ENCODE measurements around the gene ZNF664.
A peak's percentile ranks its signal among the peaks of the same experiment; 100 is the strongest.

ZNF664 gene

GRCh38 chr12:124010687-124011086 lies 37.7 kb downstream of the ZNF664 start:
- DNase-seq (ENCODE audit: low read depth): no peak

DNA sequence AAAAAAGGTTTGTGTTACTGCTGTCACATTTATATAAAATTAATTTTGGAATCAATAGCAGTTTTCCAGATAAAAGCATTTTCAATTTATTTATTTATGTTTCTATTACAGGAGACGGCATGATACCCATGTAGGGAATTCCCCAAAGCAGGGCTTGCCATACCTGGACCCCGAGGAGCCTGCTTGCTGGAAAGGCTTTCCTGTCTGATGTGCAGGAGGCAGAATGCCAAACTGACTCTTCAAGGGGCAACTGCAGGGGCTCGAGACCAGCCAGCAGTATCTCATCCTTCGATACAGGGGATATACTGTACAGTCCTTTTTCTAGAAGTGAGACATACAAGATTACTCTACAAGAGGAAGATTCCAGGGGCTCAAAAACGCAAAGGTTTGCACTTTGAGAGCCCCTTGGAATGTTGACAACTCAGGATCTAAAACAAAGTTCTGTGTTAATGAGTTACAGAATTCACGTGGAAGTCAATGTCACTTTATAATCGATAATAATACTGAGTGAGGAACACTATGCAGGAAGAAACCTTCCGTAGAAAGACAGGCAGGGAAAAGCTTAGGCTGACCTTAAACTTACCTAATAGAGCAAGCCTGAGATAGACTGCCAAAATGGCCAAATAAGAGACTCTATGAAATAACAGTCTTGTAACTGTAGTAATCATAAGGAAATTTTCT lies 38.6 kb downstream of the ZNF664 start:
- DNase-seq (ENCODE audit: low read depth): no peak

DNA sequence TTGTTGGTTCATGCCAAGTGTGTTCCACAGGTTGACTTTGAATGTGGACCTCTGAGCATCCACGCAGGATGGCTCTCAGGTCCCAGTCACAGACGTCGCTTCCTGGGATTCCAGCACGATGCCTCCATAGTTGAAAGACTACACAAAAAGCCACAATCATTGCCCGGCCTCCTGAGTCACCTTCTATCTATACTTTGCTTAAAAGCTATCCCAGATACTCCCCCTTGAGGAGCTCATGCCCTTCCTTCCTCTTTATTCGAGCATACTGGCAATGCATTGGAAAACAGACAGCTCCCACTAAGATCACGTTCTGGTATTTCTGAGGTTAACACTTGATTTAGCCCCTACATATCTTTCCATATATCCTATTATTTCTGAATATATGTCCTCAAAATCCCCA lies 40.1 kb downstream of the ZNF664 start:
- DNase-seq (ENCODE audit: low read depth): no peak

- DNase-seq (ENCODE audit: low read depth): no peak
Observed at GRCh38 chr12:124015494-124016461, 42.8 kb downstream of the ZNF664 start.

GRCh38 chr12:124017064-124017463 lies 44.0 kb downstream of the ZNF664 start:
- no peak for DNase-seq (ENCODE audit: low read depth)

GRCh38 chr12:124018539-124018938 lies 45.5 kb downstream of the ZNF664 start:
- no peak for DNase-seq (ENCODE audit: low read depth)

GRCh38 chr12:124019115-124019514 lies 46.1 kb downstream of the ZNF664 start:
- DNase-seq (ENCODE audit: low read depth): no peak

DNA sequence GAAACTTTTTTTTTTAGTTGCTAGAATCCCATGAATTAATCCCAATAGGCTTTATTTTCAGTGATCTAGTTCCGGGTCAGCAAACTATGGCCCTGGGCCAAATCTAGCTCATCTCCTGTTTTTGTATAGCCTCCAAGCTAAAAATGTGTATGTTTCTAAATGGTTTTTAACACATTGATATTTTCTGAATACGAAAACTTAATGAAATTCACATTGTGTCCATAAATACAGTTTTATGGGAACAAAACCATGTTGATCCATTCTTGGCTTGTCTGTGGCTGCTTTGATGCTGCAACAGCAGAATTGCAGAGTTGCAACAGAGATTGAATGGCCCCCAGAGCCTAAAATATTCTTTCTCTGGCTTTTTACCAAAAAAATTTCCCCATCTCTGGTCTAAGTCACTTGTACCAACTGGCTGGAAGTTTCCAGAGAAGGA lies 47.5 kb downstream of the ZNF664 start:
- DNase-seq (ENCODE audit: low read depth): no peak

- DNase-seq (ENCODE audit: low read depth): no peak
Observed at GRCh38 chr12:124021007-124021406, 48.0 kb downstream of the ZNF664 start.

- no peak for DNase-seq (ENCODE audit: low read depth)
Observed at GRCh38 chr12:124022161-124022560, 49.1 kb downstream of the ZNF664 start.

DNA sequence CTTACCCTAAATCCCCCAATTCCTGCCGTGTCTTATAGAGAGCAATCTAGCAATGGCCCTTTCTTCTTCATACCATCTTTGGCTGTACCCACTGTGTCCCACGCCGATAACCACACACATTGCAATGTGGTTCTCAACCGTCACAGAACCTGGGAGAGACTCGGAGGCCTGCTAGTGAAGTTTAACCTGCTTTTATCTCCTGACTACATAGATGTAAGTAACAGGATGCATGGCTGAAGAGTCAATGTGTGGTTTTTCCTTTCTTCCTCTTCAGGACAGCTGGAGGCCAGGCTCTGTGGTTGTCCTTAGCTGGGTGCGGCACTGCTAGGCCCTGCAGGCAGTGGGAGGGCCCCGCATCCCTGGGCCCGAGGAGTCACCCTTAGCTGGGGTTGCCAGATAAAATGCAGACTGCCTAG lies 51.3 kb downstream of the ZNF664 start:
- DNase-seq (ENCODE audit: low read depth): no peak

GRCh38 chr12:124024776-124025175 lies 51.8 kb downstream of the ZNF664 start:
- DNase-seq (ENCODE audit: low read depth): no peak

DNA sequence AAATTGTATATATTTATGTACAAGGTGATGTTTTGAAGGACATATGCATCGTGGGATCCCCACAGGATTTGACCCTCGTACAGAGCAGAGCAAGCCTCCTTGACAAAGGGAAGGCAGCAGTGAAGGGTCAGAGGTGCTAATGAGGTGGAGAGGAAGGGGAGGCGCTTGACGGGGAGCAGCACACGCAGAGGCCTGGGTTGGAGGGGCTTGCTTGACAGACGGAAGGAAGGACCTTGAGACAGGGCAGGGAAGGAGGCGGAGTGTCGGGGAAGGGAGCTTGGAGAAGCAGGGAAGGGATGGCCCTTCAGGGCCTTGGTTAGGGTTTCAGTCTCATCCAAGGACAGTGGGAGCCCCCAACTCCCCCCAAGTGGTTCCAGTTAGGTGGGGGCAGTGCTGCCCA lies 52.6 kb downstream of the ZNF664 start:
- no peak for DNase-seq (ENCODE audit: low read depth)

DNA sequence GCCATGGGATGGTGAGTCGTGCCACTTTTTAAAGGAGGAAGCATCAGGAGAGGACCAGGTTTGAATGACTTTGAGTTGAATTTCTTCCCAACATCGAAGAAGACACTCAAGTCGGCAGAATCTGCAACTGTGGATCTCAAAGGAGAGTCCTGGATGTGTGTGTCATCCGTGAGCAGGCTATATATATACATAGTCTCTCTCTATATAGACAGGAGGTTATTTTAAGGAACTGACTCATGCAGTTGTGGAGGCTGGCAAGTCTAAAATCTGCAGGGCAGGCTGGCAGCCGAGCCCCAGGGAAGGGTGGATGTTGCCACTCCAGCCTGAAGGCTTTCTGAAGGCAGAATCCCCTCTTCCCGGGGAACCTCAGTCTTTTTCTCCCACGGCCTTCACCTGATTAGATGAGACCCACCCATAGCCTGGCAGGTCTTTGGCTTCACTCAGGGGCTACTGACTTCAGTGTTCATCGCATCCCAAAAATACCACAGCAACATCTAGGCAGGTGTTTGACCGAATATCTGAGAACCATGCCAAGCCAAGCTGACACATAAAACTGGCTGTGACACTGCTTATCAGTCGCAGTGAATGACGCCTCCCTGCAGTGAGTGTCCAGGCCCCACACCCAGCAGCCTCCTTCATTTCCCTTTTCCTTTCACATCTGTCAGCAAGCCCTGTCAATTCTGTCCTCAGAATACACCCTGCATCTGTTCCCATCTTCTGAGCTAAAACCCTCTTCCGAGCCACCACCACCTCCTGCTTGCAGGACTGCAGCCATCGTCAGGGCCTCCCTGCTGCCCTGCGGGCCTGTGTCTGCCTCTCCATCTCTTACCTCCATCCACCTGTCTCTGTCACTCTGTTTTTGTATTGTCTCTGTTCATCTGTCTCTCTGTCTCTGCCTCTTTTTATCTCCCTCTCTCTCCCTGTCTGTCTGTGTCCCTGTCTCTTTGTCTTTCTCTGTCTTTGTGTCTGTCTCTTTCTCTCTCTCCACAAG lies 54.0 kb downstream of the ZNF664 start:
- DNase-seq (ENCODE audit: low read depth): peak; percentile 46

DNA sequence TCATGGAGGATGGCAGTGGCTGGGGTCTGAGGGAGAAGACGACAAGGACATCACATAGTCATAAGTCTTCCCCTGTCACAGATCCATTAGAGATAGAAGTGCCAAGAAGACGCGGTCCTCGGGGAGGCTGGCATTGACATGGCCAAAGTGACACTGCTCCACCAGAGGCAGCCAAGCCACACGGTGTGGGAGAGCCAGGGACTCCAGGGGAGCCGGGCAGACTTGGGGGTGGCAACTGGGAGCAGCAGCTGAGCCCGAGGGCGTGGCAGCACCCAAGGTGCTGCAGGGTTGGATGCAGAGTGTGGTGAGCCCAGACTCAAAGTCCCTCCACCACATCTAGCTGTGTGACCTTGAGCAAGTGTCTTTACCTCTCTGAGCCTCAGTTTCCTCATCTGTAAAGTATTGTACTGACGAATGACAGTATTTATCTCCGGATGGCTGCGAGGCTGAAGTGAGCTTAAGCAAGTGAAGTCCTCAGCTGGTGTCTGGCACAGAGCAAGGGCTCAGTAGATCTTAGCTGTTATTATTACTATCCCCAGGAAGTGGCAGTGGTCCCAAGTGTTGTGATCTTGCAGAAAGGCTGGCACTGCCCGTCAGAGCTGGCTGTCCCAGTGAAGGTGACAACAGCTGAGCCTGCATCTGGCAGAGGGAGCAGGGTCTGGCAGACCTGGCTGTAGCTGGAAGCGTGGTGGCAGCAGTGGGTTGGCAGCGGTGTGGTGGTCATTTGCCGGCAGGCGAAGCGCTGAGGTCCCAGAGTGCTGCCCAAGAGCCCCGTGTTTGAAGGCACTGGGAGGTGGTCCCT lies 54.9 kb downstream of the ZNF664 start:
- no peak for DNase-seq (ENCODE audit: low read depth)

GRCh38 chr12:124028555-124028925 lies 55.5 kb downstream of the ZNF664 start:
- DNase-seq (ENCODE audit: low read depth): no peak

DNA sequence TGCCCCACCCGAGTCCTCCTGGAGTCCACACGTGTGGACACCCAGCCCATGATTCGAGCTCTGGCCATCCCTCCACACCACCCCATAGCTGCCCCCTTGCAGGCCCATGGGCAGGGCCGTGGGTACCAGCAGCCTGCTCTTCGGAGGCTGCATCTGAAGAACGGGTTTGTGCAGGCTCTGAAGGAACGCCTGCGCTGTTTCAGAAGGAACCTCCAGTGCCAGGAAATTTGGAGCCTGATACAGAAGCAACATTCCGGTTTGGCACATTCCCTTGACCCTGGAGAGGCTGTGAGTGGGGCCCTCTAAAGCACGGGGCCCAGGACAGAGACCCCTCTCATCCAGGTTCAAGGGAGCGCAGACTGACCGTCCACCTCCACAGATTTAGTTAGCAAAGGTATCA lies 57.0 kb downstream of the ZNF664 start:
- no peak for DNase-seq (ENCODE audit: low read depth)

GRCh38 chr12:124030510-124030909 lies 57.5 kb downstream of the ZNF664 start:
- DNase-seq (ENCODE audit: low read depth): peak; percentile 66

DNA sequence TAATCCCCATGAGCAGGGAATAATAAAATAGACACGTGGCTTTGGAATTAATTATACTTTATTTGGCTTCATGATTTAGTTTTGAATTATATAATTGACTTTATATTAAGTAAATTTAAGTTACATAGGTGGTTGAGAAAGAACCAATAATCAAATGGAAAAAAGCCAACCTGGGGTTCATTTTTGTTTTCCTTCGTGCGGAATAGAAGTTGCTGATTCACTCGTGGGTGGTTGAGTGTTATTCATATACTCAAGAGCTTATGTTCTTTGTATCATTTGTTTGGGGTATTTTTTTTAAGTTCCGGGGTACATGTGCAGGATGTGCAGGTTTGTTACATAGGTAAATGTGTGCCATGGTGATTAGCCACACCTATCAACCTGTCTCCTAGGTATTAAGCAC lies 58.0 kb downstream of the ZNF664 start:
- DNase-seq (ENCODE audit: low read depth): no peak

DNA sequence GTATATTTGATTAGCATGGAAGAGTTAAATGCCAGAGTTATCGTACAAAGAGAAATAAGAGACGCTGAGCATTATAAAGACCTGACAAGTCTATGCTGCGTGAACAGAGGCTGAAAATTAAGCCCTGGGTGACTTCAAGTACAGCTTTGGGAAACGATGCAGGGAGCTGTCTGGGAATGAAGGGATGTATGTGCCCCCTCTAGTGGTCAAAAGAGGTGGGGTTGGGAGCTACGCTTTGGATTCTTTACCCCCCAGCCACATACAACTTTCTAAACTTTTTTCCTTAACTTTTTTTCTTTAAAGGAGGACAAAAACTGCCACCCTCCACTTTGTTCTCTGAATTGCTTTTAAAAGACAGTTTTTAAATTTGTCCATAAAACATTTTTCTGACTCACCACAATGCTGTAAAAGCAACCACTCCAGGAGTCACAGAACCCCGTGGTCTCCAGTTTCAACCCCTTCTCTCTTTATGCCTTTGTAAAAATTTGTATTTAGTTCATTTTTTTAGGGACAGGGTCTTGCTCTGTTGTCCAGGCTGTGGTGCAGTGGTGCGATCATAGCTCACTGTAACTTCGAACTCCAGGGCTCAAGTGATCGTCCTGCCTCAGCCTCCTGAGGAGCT lies 59.4 kb downstream of the ZNF664 start:
- DNase-seq (ENCODE audit: low read depth): peak; percentile 19

DNA sequence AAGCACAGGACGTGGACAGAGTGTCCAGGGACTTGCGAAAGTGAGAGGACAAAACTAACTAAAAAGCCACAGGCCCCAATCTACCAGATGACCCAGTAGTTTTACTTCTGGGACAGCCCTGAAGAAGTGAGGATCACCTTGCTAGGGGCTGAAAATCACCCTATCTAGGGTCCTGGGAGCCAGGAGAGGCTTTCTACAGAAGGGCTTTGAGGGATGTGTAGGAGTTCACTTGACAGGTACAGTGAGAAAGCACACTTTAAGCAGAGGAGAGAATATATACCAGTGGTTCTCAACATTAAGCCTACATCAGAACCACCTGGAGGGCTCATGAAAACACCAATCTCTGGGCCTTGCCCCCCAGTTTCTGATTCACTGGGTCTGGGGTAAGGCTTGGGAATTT lies 60.8 kb downstream of the ZNF664 start:
- DNase-seq (ENCODE audit: low read depth): no peak

Measured in HS-5 (cell line).